T-helper 1 cell treated with Interleukin-12 subunit alpha and Interleukin-12 subunit beta and Interleukin-4 antibody, amounts not matched to agents 30 μg/mL and 1 μg/mL, for 36 hours (primary cell): ENCODE measurements around the gene TRIM69.

Experiments
- H3K27ac Mint-ChIP-seq: one replicate; pipeline ENCODE4 v1.8.0; 2021; ENCODE audit warnings: mild to moderate bottlenecking, mixed read lengths
- H3K27me3 Mint-ChIP-seq: one replicate; pipeline ENCODE4 v1.8.0; 2021; ENCODE audit warnings: low read depth, mixed read lengths
- H3K36me3 Mint-ChIP-seq: one replicate; pipeline ENCODE4 v1.8.0; 2021; ENCODE audit warnings: low read depth, mixed read lengths
- H3K4me1 Mint-ChIP-seq: one replicate; pipeline ENCODE4 v1.8.0; 2021; ENCODE audit warnings: low read depth, mixed read lengths
- H3K4me3 Mint-ChIP-seq: one replicate; pipeline ENCODE4 v1.8.0; 2021; ENCODE audit warnings: mild to moderate bottlenecking, moderate library complexity, mixed read lengths
- H3K9me3 Mint-ChIP-seq: one replicate; pipeline ENCODE4 v1.8.0; 2021; ENCODE audit warnings: mixed read lengths

TRIM69 gene

DNA sequence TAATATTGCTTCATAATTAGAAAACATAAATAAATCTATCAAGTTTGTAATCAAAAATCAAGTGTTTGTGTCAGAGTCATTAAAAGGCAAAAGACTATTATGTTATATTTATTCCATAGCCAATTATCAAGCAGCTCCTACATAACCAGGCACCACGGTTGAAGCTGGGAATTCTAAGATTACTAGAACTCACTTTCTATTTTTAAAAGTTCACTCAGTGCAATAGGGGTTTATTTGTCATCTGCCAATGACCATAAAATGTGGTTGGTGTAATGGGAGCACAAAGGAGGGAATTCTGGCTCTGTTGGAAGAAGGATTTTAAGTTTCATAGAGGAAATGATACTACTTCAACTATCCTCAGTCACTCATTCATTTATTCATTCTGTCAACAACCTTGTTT, 57.7 kb downstream of the TRIM69 start:
- H3K4me1 Mint-ChIP-seq = no peaks in the 10 kb centered on the region
- H3K9me3 Mint-ChIP-seq = no peaks in the 10 kb centered on the region
- H3K4me3 Mint-ChIP-seq = no peak overlapping the region
- H3K36me3 Mint-ChIP-seq = no peaks in the 10 kb centered on the region
- H3K27ac Mint-ChIP-seq = no peak overlapping the region
- peaks cover 7% of the 10 kb centered on the region for H3K27me3 Mint-ChIP-seq

DNA sequence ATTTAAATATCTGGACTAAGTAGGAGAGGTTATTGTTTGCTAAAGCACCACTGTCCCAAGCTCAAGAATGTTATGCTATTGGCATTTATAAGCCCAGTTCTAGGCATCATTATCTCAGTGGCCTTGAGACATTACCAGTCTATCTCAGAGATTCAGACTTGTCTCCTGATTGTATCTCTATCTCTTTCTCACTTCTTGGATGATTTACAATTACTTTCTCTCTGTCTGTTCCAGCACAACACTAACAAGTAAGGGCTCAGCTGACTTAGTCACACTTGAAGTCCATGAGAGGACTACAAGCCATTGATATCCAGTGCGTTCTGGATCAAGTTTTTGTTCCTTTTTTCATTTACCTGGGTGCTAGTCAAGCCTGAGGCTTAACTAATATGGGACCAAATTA, 60.2 kb downstream of the TRIM69 start:
- H3K9me3 Mint-ChIP-seq = no peaks in the 10 kb centered on the region
- no peak overlapping the region for H3K4me3 Mint-ChIP-seq
- H3K4me1 Mint-ChIP-seq = no peaks in the 10 kb centered on the region
- H3K27me3 Mint-ChIP-seq = peaks cover 7% of the 10 kb centered on the region
- H3K27ac Mint-ChIP-seq = no peak overlapping the region
- H3K36me3 Mint-ChIP-seq = no peaks in the 10 kb centered on the region

GRCh38 chr15:44798826-44799225, 62.5 kb downstream of the TRIM69 start:
- Mint-ChIP-seq H3K27me3 (peaks cover 7% of the 10 kb centered on the region), H3K4me3 (no peak overlapping the region), H3K9me3 (no peaks in the 10 kb centered on the region), H3K27ac (no peak overlapping the region), H3K4me1 (peaks cover 9% of the 10 kb centered on the region), H3K36me3 (no peaks in the 10 kb centered on the region)

DNA sequence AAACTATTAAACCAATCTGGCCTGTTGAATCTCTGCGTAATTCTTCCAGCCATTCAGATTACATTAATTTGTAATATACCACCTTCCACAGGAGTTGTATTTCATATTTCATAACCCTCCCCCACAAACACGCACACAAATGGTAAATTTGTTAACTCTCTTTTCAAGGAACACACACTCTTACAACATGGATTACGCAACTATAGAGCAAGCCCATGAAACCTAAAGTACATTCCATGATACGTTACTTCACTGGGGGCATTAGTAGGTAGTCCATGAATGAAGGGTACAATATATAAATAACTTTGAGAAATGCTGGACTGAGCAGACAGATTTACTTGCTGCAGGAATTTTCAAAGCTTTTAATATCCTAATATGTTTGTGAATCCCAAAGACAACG, 65.0 kb downstream of the TRIM69 start:
- Mint-ChIP-seq H3K4me3 (no peak overlapping the region), H3K4me1 (peaks cover 21% of the 10 kb centered on the region), H3K36me3 (no peaks in the 10 kb centered on the region), H3K27me3 (peaks cover 7% of the 10 kb centered on the region), H3K9me3 (no peaks in the 10 kb centered on the region), H3K27ac (no peak overlapping the region)

DNA sequence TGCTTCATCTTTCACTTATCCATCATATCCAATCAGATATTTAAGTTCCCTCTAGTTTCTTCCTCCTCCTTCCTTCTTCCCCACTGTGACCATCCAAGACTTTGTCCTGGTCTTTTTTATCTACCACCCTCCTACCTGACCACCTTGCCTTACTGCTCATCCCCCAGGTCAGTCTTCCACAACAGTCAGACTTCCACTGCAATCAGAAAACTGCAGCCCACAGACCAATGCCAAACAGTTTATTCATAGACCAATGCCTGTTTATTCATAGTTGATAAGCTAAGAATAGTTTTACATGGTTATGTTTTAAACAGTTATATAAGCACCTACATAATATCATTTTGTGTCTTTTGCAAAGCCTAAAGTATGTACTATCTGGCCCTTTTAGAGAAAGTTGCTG, 65.5 kb downstream of the TRIM69 start:
- Mint-ChIP-seq H3K4me1 (peaks cover 21% of the 10 kb centered on the region), H3K9me3 (no peaks in the 10 kb centered on the region), H3K27me3 (peaks cover 4% of the 10 kb centered on the region), H3K27ac (no peak overlapping the region), H3K4me3 (no peak overlapping the region), H3K36me3 (no peaks in the 10 kb centered on the region)

DNA sequence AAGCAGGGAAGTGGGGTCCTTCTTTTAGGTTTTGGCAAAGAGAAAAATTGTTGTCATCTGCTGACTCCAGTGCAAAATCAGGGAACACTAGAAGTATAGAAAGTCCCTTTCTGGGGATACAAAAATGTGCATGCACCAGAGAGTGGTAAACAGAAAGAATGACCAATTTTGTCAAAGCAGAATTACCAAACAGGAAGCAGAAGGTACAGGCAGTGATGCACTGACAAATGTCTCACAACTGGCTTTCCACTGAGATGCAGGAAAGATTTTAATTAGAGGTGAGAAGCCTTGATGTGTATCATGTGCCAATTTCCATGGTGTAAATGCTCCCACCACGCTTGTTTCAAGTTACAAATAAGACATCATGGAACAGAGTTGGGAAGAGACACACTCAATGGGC, 66.0 kb downstream of the TRIM69 start:
- Mint-ChIP-seq H3K36me3 (no peaks in the 10 kb centered on the region), H3K9me3 (no peaks in the 10 kb centered on the region), H3K4me3 (no peak overlapping the region), H3K27ac (no peak overlapping the region), H3K4me1 (peaks cover 21% of the 10 kb centered on the region), H3K27me3 (peaks cover 3% of the 10 kb centered on the region)

DNA sequence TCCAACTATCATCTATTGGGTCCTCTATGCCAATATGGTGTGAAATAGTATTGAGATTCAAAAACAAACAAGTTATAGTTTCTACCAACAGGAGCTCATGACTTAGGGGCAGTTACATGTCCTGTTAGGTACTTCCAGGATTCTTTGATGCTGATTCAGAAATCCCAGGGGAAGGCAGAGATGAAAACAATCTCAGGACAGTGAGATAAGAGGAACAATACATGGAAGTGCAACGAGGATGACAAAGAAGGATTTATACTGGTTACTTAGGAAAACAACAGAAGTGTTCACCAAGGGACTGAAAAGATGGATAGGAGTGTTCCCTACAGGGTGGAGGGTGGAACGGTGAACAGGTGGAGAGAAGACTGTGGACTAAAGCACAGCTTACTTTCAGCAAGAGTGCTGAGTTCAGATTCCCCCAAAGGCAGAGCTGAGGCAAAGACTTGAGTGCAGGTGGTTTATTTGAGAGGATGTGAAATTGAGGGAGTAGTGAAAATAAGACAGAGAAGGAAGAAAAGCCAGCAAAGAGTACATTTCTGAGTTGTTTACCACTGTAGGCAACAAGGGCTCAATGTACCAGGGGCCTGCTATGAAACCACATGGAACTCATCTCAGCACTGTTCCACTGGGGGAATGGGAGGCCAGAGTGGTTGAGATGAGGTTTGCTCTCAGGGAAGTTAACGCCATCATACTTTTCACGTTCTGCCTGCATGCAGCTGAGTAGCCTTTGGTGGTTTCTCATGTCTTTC, 68.1 kb downstream of the TRIM69 start:
- Mint-ChIP-seq H3K36me3 (no peaks in the 10 kb centered on the region), H3K4me3 (no peak overlapping the region), H3K4me1 (peaks cover 21% of the 10 kb centered on the region), H3K27ac (no peak overlapping the region), H3K27me3 (peaks cover 4% of the 10 kb centered on the region), H3K9me3 (no peaks in the 10 kb centered on the region)

DNA sequence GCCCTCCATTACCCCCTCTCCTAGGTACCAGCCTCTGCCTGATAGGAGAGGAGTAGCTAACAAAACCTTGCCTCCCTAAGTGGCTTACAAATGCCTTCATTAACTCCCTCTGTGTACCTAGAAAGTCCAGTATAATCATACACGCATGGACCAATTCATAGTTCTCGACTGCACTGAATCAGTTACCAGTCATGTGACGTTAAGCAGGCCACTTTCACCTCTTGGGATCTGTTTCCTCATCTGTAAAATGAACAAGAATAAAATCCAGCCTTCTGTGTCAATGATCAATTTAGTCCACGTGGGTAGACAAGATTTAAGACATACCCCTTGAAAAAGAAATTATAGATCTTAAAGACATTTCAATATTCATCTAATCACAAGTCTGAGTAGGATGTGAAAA, 72.2 kb downstream of the TRIM69 start:
- Mint-ChIP-seq H3K9me3 (no peaks in the 10 kb centered on the region), H3K4me3 (no peak overlapping the region), H3K36me3 (no peaks in the 10 kb centered on the region)

GRCh38 chr15:44810237-44810636, 73.9 kb downstream of the TRIM69 start:
- H3K27ac Mint-ChIP-seq = no peak overlapping the region
- H3K4me3 Mint-ChIP-seq = no peak overlapping the region
- peaks cover 6% of the 10 kb centered on the region for H3K4me1 Mint-ChIP-seq
- H3K9me3 Mint-ChIP-seq = no peaks in the 10 kb centered on the region
- H3K27me3 Mint-ChIP-seq = peaks cover 26% of the 10 kb centered on the region
- no peaks in the 10 kb centered on the region for H3K36me3 Mint-ChIP-seq

More for the DNA sequence above, 72.2 kb downstream of the TRIM69 start:
- peaks cover 12% of the 10 kb centered on the region for H3K4me1 Mint-ChIP-seq
- H3K27me3 Mint-ChIP-seq = peaks cover 19% of the 10 kb centered on the region
- no peak overlapping the region for H3K27ac Mint-ChIP-seq

GRCh38 chr15:44811337-44811736, 75.0 kb downstream of the TRIM69 start:
- Mint-ChIP-seq H3K9me3 (no peaks in the 10 kb centered on the region), H3K36me3 (no peaks in the 10 kb centered on the region), H3K4me3 (no peak overlapping the region), H3K27ac (no peak overlapping the region), H3K27me3 (peaks cover 26% of the 10 kb centered on the region), H3K4me1 (no peaks in the 10 kb centered on the region)

DNA sequence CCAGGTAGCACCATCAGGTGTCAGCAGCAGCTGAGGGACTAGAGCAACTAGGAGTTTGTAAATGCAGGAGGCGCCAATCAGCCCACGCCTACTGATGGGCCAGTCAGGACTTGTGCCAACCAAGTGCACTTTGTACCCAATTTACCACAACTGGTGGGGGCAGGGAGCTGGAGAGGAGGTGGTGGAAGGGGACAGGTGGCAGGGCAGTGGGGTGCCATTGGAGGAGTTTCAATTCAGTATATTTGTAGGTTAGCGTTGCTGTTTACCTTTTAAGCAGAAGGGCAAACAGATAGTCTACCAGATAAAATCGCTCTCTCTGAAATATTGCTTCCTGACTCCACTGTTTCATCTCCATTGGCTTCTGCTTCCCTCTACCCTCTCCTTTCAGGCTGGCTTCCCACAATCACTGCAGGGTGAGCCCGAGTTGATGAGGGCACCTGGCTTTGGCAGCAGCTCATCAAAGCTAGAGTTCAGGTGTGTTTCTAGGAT, 75.7 kb downstream of the TRIM69 start:
- Mint-ChIP-seq H3K27ac (no peak overlapping the region), H3K4me3 (no peak overlapping the region), H3K27me3 (peaks cover 26% of the 10 kb centered on the region), H3K36me3 (no peaks in the 10 kb centered on the region), H3K9me3 (no peaks in the 10 kb centered on the region), H3K4me1 (no peaks in the 10 kb centered on the region)

DNA sequence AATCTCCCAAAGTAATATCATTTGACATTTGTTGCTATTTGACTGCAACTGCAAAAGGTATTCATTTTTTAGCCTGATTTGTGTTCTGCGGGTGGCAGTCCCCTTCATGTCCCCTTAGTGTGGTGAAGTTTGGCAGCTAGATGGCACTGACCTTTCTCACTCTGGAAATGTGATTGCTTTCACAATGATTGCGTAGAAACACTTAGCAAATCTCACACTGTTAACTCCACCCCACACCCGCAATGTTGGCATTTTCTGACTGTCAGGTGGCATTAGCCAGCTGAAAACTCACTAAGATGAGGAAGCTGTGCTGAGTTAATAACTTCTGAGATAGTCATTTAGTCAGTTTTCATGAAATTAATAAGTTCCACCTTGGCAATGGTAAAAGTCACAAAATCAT, 76.9 kb downstream of the TRIM69 start:
- no peak overlapping the region for H3K27ac Mint-ChIP-seq
- H3K4me3 Mint-ChIP-seq = no peak overlapping the region
- H3K27me3 Mint-ChIP-seq = peaks cover 26% of the 10 kb centered on the region
- no peaks in the 10 kb centered on the region for H3K9me3 Mint-ChIP-seq
- H3K36me3 Mint-ChIP-seq = no peaks in the 10 kb centered on the region
- H3K4me1 Mint-ChIP-seq = no peaks in the 10 kb centered on the region
